Measurements from ENCODE around the gene CCL8. TPM values are rescaled to one million over a fixed set of nuclear protein-coding genes. Genes with fewer than 3 reads are reported as not detected.

Gene CCL8
- total and polyA plus RNA-seq, 10 of the 15 experiments (the other 5 are each of a cell fraction or from before 2014, with no cell fraction given) = not detected

GRCh38 chr17:34341916-34342315 lies 22.7 kb downstream of the CCL8 start (continued):
- TF ChIP-seq BCL3 (IDR thresholded peaks at IDR 0.05; ENCODE audit: borderline replicate concordance, insufficient read depth, low read depth, low read length, poor library complexity, severe bottlenecking) = no peak
- TF ChIP-seq KDM1A (IDR thresholded peaks at IDR 0.05; ENCODE audit: borderline replicate concordance) = no peak
- no peak for TF ChIP-seq RB1 (IDR thresholded peaks at IDR 0.05; ENCODE audit: borderline replicate concordance)
- no peak for TF ChIP-seq CREM (IDR thresholded peaks at IDR 0.05; ENCODE audit: low read depth)
- no peak for TF ChIP-seq NFYA (IDR thresholded peaks at IDR 0.05; ENCODE audit: borderline replicate concordance, low read depth, low read length)
- TF ChIP-seq HDAC2 (IDR thresholded peaks at IDR 0.05) = no peak

- Histone ChIP-seq H3K4me1 (ENCODE audit: control insufficient read depth, insufficient read depth, low read length) (no peaks in the 10 kb centered on the region), H3K4me2 (ENCODE audit: control insufficient read depth, insufficient read depth) (no peak overlapping the region), H3K4me3 (no peak overlapping the region), H3K27me3 (replicated peaks in 1 of 2; ENCODE audit: control insufficient read depth in 2 of 2, insufficient read depth in 2 of 2, low read length in 1 of 2) (no peaks in the 10 kb centered on the region; a peak in 1 of 4 replicates), H3K9me3 (replicated peaks; ENCODE audit: control insufficient read depth, insufficient read depth, low read length) (no peaks in the 10 kb centered on the region), H4K20me1 (ENCODE audit: control insufficient read depth, insufficient read depth) (no peaks in the 10 kb centered on the region), H2AFZ (ENCODE audit: control insufficient read depth, low read depth, low read length) (no peak overlapping the region), H3K79me2 (ENCODE audit: control insufficient read depth, insufficient read depth, low read length) (no peaks in the 10 kb centered on the region), H3K9ac (ENCODE audit: control insufficient read depth, insufficient read depth, low read length) (no peak overlapping the region), H3K27ac (ENCODE audit: control insufficient read depth, insufficient read depth) (no peak overlapping the region), H3K36me3 (ENCODE audit: control insufficient read depth in 2 of 2, insufficient read depth in 2 of 2, low read length in 1 of 2) (no peaks in the 10 kb centered on the region)
- no TSS peak for BruUV-seq (replicated peaks)
- DNase-seq (ENCODE audit: low read depth, low spot score) (no peak), ATAC-seq (no peak), FAIRE-seq (no peak)
- ChIA-PET POLR2A (no interaction called here), RAD21 (ENCODE audit: unreplicated experiment) (no interaction called here), CTCF (no interaction called here), SMC1A (ENCODE audit: uncharacterized antibody, unreplicated experiment) (no interaction called here)
- intact Hi-C loops (cut with micrococcal nuclease; ENCODE audit: unreplicated experiment) = no loop called here
- in situ Hi-C loops (cut with MboI) = no loop called here
- TF ChIP-seq GABPA (IDR thresholded peaks at IDR 0.05; ENCODE audit: low read depth) = no peak
- no peak for TF ChIP-seq TARDBP (IDR thresholded peaks at IDR 0.05; ENCODE audit: borderline replicate concordance)
- TF ChIP-seq NR2C1 (IDR thresholded peaks at IDR 0.05) = no peak
- no peak for TF ChIP-seq KDM1A (IDR thresholded peaks at IDR 0.05; ENCODE audit: borderline replicate concordance)
- no peak for TF ChIP-seq BHLHE40 (IDR thresholded peaks at IDR 0.05; ENCODE audit: borderline replicate concordance in 1 of 2, low read depth in 2 of 2, low read length in 1 of 2)
- TF ChIP-seq ZSCAN29 (IDR thresholded peaks at IDR 0.05) = no peak
- WGBS (ENCODE audit: insufficient coverage, insufficient replicate concordance, low lambda C conversion rate, missing lambda C conversion rate) = 0% methylated on average over 4 of the region's 4 CpGs
Observed at GRCh38 chr17:34347063-34347462, 27.8 kb downstream of the CCL8 start.
